Activated naive CD4-positive, alpha-beta T cell treated with anti-CD3 and anti-CD28 coated beads for 36 hours (primary cell): ENCODE results near the gene ALKBH3. TPM values are rescaled to one million over a fixed set of nuclear protein-coding genes. Genes with fewer than 3 reads are reported as not detected.

Experiments used
- CTCF ChIA-PET: fragments of 350-600 bp; sonication (Branson Sonifier 250); formaldehyde crosslinking; loops from one replicate; lab custom pipeline; 2021; ENCODE audit warnings: antibody characterized with exemption; lab: Charles Lee
- DNase-seq: peaks from one replicate; pipeline ENCODE4 v3.0.0-alpha.2; 2020
- H3K27ac Mint-ChIP-seq: one replicate; pipeline ENCODE4 v1.8.0; 2021; ENCODE audit warnings: mild to moderate bottlenecking, mixed read lengths
- H3K27me3 Mint-ChIP-seq: one replicate; pipeline ENCODE4 v1.8.0; 2021; ENCODE audit warnings: low read depth, mixed read lengths
- H3K36me3 Mint-ChIP-seq: one replicate; pipeline ENCODE4 v1.8.0; 2021; ENCODE audit warnings: low read depth, mixed read lengths
- H3K4me1 Mint-ChIP-seq: one replicate; pipeline ENCODE4 v1.8.0; 2021; ENCODE audit warnings: low read depth, mixed read lengths
- H3K4me3 Mint-ChIP-seq: one replicate; pipeline ENCODE4 v1.8.0; 2021; ENCODE audit warnings: mild to moderate bottlenecking, moderate library complexity, mixed read lengths
- H3K9me3 Mint-ChIP-seq: one replicate; pipeline ENCODE4 v1.8.0; 2021; ENCODE audit warnings: mixed read lengths
- intact Hi-C: fragments of 100-400 bp; cut with micrococcal nuclease; formaldehyde crosslinking; loops from one replicate; pipeline ENCODE4 v1.15.1; 2023
- total RNA-seq, 2 experiments: library from RNA; stranded (reverse); gene quantifications; one replicate each; pipeline ENCODE4 v1.2.3, GENCODE V29; 2021

ALKBH3 gene
- total RNA-seq: 10 to 100 TPM; 33.5 to 36.6 TPM

- H3K4me3 Mint-ChIP-seq: peak within 1 kb of the TSS; percentile 81
- no peaks in the 10 kb centered on the region for H3K9me3 Mint-ChIP-seq
Measured at GRCh38 chr11:43880640-43881159, at the start of gene ALKBH3. Gene ALKBH3 (plus strand): TSS chr11:43880831. CDS start chr11:43882653, 1,822 bp downstream.

GRCh38 chr11:43830928-43831440 is 49.6 kb upstream of the ALKBH3 start:
- DNase-seq: peak; percentile 80
- Mint-ChIP-seq H3K4me3 (no peak overlapping the region), H3K27ac (peak overlapping the region; percentile 86)

More at GRCh38 chr11:43880640-43881159, at the start of gene ALKBH3:
- CTCF ChIA-PET: interaction anchor here (0.8 to 2.4 kb wide), 4 partner anchors 10 to 117 kb away, joined by 3 to 19 read pairs (median 3); partner anchors contain the start of gene C11orf96
- intact Hi-C loops: loop anchor here (1.0 to 10.0 kb wide), 6 partner anchors 11 to 570 kb away; partner anchors contain the start of genes ACCS, API5, HSD17B12 and TTC17
- Mint-ChIP-seq H3K27me3 (no peaks in the 10 kb centered on the region), H3K4me1 (peaks cover 32% of the 10 kb centered on the region), H3K36me3 (peaks cover 10% of the 10 kb centered on the region), H3K27ac (peak within 1 kb of the TSS; percentile 68)
- peak; percentile 94 for DNase-seq

GRCh38 chr11:43832536-43832935 is 48.1 kb upstream of the ALKBH3 start:
- no peaks in the 10 kb centered on the region for H3K9me3 Mint-ChIP-seq
- peaks cover 15% of the 10 kb centered on the region for H3K4me1 Mint-ChIP-seq
- intact Hi-C loops: loop anchor here (5.0 kb wide), 1 partner anchor 520 kb away; the partner anchor contains the start of gene API5
- no peak overlapping the region for H3K27ac Mint-ChIP-seq
- CTCF ChIA-PET: interaction anchor here (0.6 to 1.2 kb wide), 3 partner anchors 8 to 20 kb away, joined by 3 to 8 read pairs (median 3); no protein-coding TSS in a partner anchor
- H3K4me3 Mint-ChIP-seq: no peak overlapping the region
- DNase-seq: no peak
- peaks cover 5% of the 10 kb centered on the region for H3K36me3 Mint-ChIP-seq
- H3K27me3 Mint-ChIP-seq: no peaks in the 10 kb centered on the region

More at GRCh38 chr11:43830928-43831440, 49.6 kb upstream of the ALKBH3 start:
- Mint-ChIP-seq H3K27me3 (no peaks in the 10 kb centered on the region), H3K4me1 (peaks cover 15% of the 10 kb centered on the region), H3K36me3 (peaks cover 5% of the 10 kb centered on the region), H3K9me3 (no peaks in the 10 kb centered on the region)
- intact Hi-C loops: loop anchor here (1.0 to 5.0 kb wide), 7 partner anchors 38 to 519 kb away; partner anchors contain the start of genes ALKBH3, API5, C11orf96 and HSD17B12
- CTCF ChIA-PET: interaction anchor here (0.7 to 2.6 kb wide), 4 partner anchors 20 to 263 kb away, joined by 3 to 16 read pairs (median 6); partner anchors contain the start of gene HSD17B12

GRCh38 chr11:43833657-43834073 is 47.0 kb upstream of the ALKBH3 start:
- Mint-ChIP-seq H3K27ac (no peak overlapping the region), H3K36me3 (peaks cover 5% of the 10 kb centered on the region), H3K4me1 (peaks cover 15% of the 10 kb centered on the region), H3K4me3 (no peak overlapping the region), H3K27me3 (no peaks in the 10 kb centered on the region), H3K9me3 (no peaks in the 10 kb centered on the region)
- DNase-seq: no peak
- CTCF ChIA-PET: no interaction called here
- intact Hi-C loops: loop anchor here (5.0 kb wide), 1 partner anchor 521 kb away; the partner anchor contains the start of gene API5

GRCh38 chr11:43834286-43834685 is 46.3 kb upstream of the ALKBH3 start:
- intact Hi-C loops: loop anchor here (5.0 kb wide), 1 partner anchor 522 kb away; the partner anchor contains the start of gene API5
- no peak for DNase-seq
- H3K4me1 Mint-ChIP-seq: peaks cover 15% of the 10 kb centered on the region
- H3K27me3 Mint-ChIP-seq: no peaks in the 10 kb centered on the region
- H3K36me3 Mint-ChIP-seq: peaks cover 6% of the 10 kb centered on the region
- no peaks in the 10 kb centered on the region for H3K9me3 Mint-ChIP-seq
- no peak overlapping the region for H3K4me3 Mint-ChIP-seq
- CTCF ChIA-PET: no interaction called here
- H3K27ac Mint-ChIP-seq: no peak overlapping the region

- Mint-ChIP-seq H3K4me3 (no peak overlapping the region), H3K36me3 (peaks cover 8% of the 10 kb centered on the region), H3K4me1 (peaks cover 15% of the 10 kb centered on the region), H3K27me3 (no peaks in the 10 kb centered on the region), H3K27ac (no peak overlapping the region), H3K9me3 (no peaks in the 10 kb centered on the region)
- intact Hi-C loops: no loop called here
- DNase-seq: no peak
- CTCF ChIA-PET: interaction anchor here (3.7 kb wide), 1 partner anchor 16 kb away, joined by 16 read pairs; no protein-coding TSS in a partner anchor
Measured at GRCh38 chr11:43835104-43835503, 45.5 kb upstream of the ALKBH3 start.

- H3K4me3 Mint-ChIP-seq: no peak overlapping the region
Measured at GRCh38 chr11:43837879-43838278, 42.8 kb upstream of the ALKBH3 start.

GRCh38 chr11:43842021-43842420 is 38.6 kb upstream of the ALKBH3 start:
- DNase-seq: no peak

More at GRCh38 chr11:43837879-43838278, 42.8 kb upstream of the ALKBH3 start:
- Mint-ChIP-seq H3K27ac (no peak overlapping the region), H3K27me3 (no peaks in the 10 kb centered on the region), H3K9me3 (no peaks in the 10 kb centered on the region), H3K36me3 (peaks cover 15% of the 10 kb centered on the region), H3K4me1 (no peaks in the 10 kb centered on the region)
- CTCF ChIA-PET: interaction anchor here (0.8 to 3.7 kb wide), 2 partner anchors 12 to 13 kb away, joined by 4 to 16 read pairs; no protein-coding TSS in a partner anchor
- DNase-seq: no peak
- intact Hi-C loops: no loop called here

GRCh38 chr11:43845816-43846215 is 34.8 kb upstream of the ALKBH3 start:
- Mint-ChIP-seq H3K4me1 (peaks cover 4% of the 10 kb centered on the region), H3K27me3 (no peaks in the 10 kb centered on the region), H3K36me3 (peaks cover 7% of the 10 kb centered on the region), H3K4me3 (no peak overlapping the region), H3K27ac (no peak overlapping the region), H3K9me3 (no peaks in the 10 kb centered on the region)
- CTCF ChIA-PET: no interaction called here
- DNase-seq: no peak
- intact Hi-C loops: no loop called here

More at GRCh38 chr11:43842021-43842420, 38.6 kb upstream of the ALKBH3 start:
- no peaks in the 10 kb centered on the region for H3K4me1 Mint-ChIP-seq
- H3K27me3 Mint-ChIP-seq: no peaks in the 10 kb centered on the region
- H3K36me3 Mint-ChIP-seq: peaks cover 11% of the 10 kb centered on the region
- CTCF ChIA-PET: interaction anchor here (2.4 kb wide), 1 partner anchor 10 kb away, joined by 13 read pairs; no protein-coding TSS in a partner anchor
- H3K4me3 Mint-ChIP-seq: no peak overlapping the region
- intact Hi-C loops: no loop called here
- no peak overlapping the region for H3K27ac Mint-ChIP-seq
- H3K9me3 Mint-ChIP-seq: no peaks in the 10 kb centered on the region

GRCh38 chr11:43852057-43852636 is 28.5 kb upstream of the ALKBH3 start:
- H3K4me1 Mint-ChIP-seq: peaks cover 4% of the 10 kb centered on the region
- intact Hi-C loops: loop anchor here (1.0 to 5.0 kb wide), 6 partner anchors 27 to 541 kb away; partner anchors contain the start of genes API5 and HSD17B12
- CTCF ChIA-PET: interaction anchor here (0.6 to 2.8 kb wide), 29 partner anchors 9 to 539 kb away, joined by 3 to 22 read pairs (median 4); no protein-coding TSS in a partner anchor
- H3K4me3 Mint-ChIP-seq: no peak overlapping the region
- no peaks in the 10 kb centered on the region for H3K9me3 Mint-ChIP-seq
- peak; percentile 87 for DNase-seq
- no peaks in the 10 kb centered on the region for H3K27me3 Mint-ChIP-seq
- peaks cover 4% of the 10 kb centered on the region for H3K36me3 Mint-ChIP-seq
- no peak overlapping the region for H3K27ac Mint-ChIP-seq

- intact Hi-C loops: loop anchor here (2.0 to 5.0 kb wide), 2 partner anchors 211 to 277 kb away; no protein-coding TSS in a partner anchor
- CTCF ChIA-PET: interaction anchor here (0.6 kb wide), 1 partner anchor 264 kb away, joined by 3 read pairs; no protein-coding TSS in a partner anchor
- no peak overlapping the region for H3K27ac Mint-ChIP-seq
- DNase-seq: no peak
- peaks cover 4% of the 10 kb centered on the region for H3K4me1 Mint-ChIP-seq
- H3K36me3 Mint-ChIP-seq: peaks cover 4% of the 10 kb centered on the region
- H3K27me3 Mint-ChIP-seq: no peaks in the 10 kb centered on the region
- H3K9me3 Mint-ChIP-seq: no peaks in the 10 kb centered on the region
- H3K4me3 Mint-ChIP-seq: no peak overlapping the region
Measured at GRCh38 chr11:43853781-43854180, 26.9 kb upstream of the ALKBH3 start.

GRCh38 chr11:43856993-43857392 is 23.6 kb upstream of the ALKBH3 start:
- Mint-ChIP-seq H3K9me3 (peaks cover 6% of the 10 kb centered on the region), H3K4me1 (no peaks in the 10 kb centered on the region), H3K4me3 (no peak overlapping the region), H3K27ac (no peak overlapping the region), H3K27me3 (no peaks in the 10 kb centered on the region), H3K36me3 (peaks cover 1% of the 10 kb centered on the region)
- intact Hi-C loops: no loop called here
- DNase-seq: no peak
- CTCF ChIA-PET: no interaction called here
